ENCODE results near the gene SGTA.

DNA sequence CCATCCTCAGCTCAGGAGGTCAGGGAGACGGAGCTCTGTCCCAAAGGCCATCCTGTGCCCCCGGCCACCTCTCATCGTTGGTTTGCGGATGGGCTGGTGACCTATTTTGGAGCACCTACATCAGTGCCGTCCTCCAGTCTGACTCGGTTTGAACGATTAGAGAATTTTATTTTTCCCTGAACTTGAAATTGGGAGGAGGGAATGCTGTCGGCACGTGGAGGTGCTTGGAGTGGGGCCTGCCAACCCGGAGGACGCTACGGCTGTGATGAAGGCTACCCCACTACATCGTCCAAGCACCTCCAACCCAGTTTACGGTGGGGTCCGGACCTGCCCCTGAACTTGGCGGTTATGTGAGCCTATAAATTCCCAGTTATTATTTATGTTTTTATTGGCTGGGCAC, 33.6 kb upstream of the SGTA start:
- no peak for TF ChIP-seq CTCF (IDR thresholded peaks at IDR 0.05)
- TF ChIP-seq POLR2A (IDR thresholded peaks at IDR 0.05) = no peak
